GM12878 (cell line): ENCODE results near the gene BLOC1S5. TPM values are rescaled to one million over a fixed set of nuclear protein-coding genes. Genes with fewer than 3 reads are reported as not detected.

Experiments used
- ATAC-seq: fragments of 200-7000 bp; cut with Tn5 transposase; 3 replicates; pipeline ENCODE4 v1.9.1; 2020; ENCODE audit warnings: mild to moderate bottlenecking, moderate library complexity
- BruUV-seq: library from RNA; stranded (reverse); fragments of 400-500 nt; replicated peaks from 2 replicates; lab custom pipeline; 2021; lab: Mats Ljungman, UMichigan
- CTCF ChIA-PET: fragments of 300-600 bp; sonication (Branson Sonifier 250); formaldehyde crosslinking; extraction: SDS; loops from one replicate; lab custom pipeline; 2021; ENCODE audit warnings: inconsistent platforms; lab: Yijun Ruan, JAX
- POLR2A ChIA-PET: fragments of 350-600 bp; formaldehyde crosslinking; extraction: SDS; loops from one replicate; lab custom pipeline; 2021; ENCODE audit warnings: inconsistent platforms; lab: Charles Lee
- RAD21 ChIA-PET: fragments of 300-600 bp; sonication (Branson Sonifier 250); formaldehyde crosslinking; loops from one replicate; lab custom pipeline; 2023; ENCODE audit warnings: antibody characterized with exemption; ENCODE audit not compliant: unreplicated experiment; lab: Charles Lee
- SMC1A ChIA-PET: fragments of 300-600 bp; sonication (Branson Sonifier 250); formaldehyde crosslinking; loops from one replicate; lab custom pipeline; 2023; ENCODE audit not compliant: unreplicated experiment, uncharacterized antibody; lab: Charles Lee
- DNase-seq: peaks from one replicate; pipeline ENCODE4 v3.0.0-alpha.2; 2011; ENCODE audit warnings: low read depth, low spot score
- FAIRE-seq: peaks from 3 replicates; lab custom pipeline; 2011; peaks lifted over from hg19 to GRCh38; lab: Jason Lieb, UNC
- H2AFZ ChIP-seq: 2 replicates; pipeline ENCODE4 v1.6.0; 2011; ENCODE audit warnings: low read depth, low read length, control low read depth; ENCODE audit not compliant: control insufficient read depth
- H3K27ac ChIP-seq: 2 replicates; pipeline ENCODE4 v1.5.1; 2011; ENCODE audit warnings: control low read depth; ENCODE audit not compliant: control insufficient read depth, insufficient read depth
- H3K27me3 ChIP-seq, 2 experiments: replicated peaks in 1 of 2; 2 replicates each; pipeline versions ENCODE4 v1.6.0 to v1.6.1; 2011; ENCODE audit warnings: low read length in 1 of 2; ENCODE audit not compliant: control insufficient read depth in 2 of 2, insufficient read depth in 2 of 2
- H3K36me3 ChIP-seq, 2 experiments: 2 replicates each; pipeline ENCODE4 v1.5.1; 2011; ENCODE audit warnings: low read length in 1 of 2; ENCODE audit not compliant: control insufficient read depth in 2 of 2, insufficient read depth in 2 of 2
- H3K4me1 ChIP-seq: 2 replicates; pipeline ENCODE4 v1.6.1; 2011; ENCODE audit warnings: mild to moderate bottlenecking, low read length, moderate library complexity, mixed read lengths; ENCODE audit not compliant: control insufficient read depth, insufficient read depth
- H3K4me2 ChIP-seq: 2 replicates; pipeline ENCODE4 v1.6.0; 2011; ENCODE audit warnings: control low read depth; ENCODE audit not compliant: control insufficient read depth, insufficient read depth
- H3K4me3 ChIP-seq: fragments of 200-600 bp; sonication (generic); 2 replicates; pipeline ENCODE4 v1.5.1; 2016
- H3K79me2 ChIP-seq: 2 replicates; pipeline ENCODE4 v1.6.0; 2011; ENCODE audit warnings: low read length; ENCODE audit not compliant: control insufficient read depth, insufficient read depth
- H3K9ac ChIP-seq: 2 replicates; pipeline ENCODE4 v1.8.0; 2011; ENCODE audit warnings: low read length, control low read depth, mixed read lengths; ENCODE audit not compliant: control insufficient read depth, insufficient read depth
- H3K9me3 ChIP-seq: replicated peaks from 3 replicates; pipeline ENCODE4 v1.5.1; 2011; ENCODE audit warnings: mild to moderate bottlenecking, low read length; ENCODE audit not compliant: control insufficient read depth, insufficient read depth
- H4K20me1 ChIP-seq: 2 replicates; pipeline ENCODE4 v1.6.0; 2011; ENCODE audit not compliant: control insufficient read depth, insufficient read depth
- CBFB ChIP-seq: IDR thresholded peaks from 2 replicates; pipeline ENCODE4 v1.6.1; 2016; ENCODE audit warnings: antibody characterized with exemption, low read depth
- JUND ChIP-seq: IDR thresholded peaks from 2 replicates; pipeline ENCODE4 v1.6.1; 2012; ENCODE audit warnings: low read depth, mild to moderate bottlenecking, low read length, improper control_type of control experiment, moderate library complexity
- NFIC ChIP-seq: IDR thresholded peaks from 2 replicates; pipeline ENCODE4 v1.6.1; 2012; ENCODE audit warnings: low read depth, mild to moderate bottlenecking, inconsistent platforms, low read length, moderate library complexity
- POLR2AphosphoS5 ChIP-seq: IDR thresholded peaks from 2 replicates; pipeline ENCODE4 v1.6.1; 2011; ENCODE audit warnings: mild to moderate bottlenecking, low read length, inconsistent platforms
- POU2F2 ChIP-seq: IDR thresholded peaks from 3 replicates; pipeline ENCODE4 v1.6.1; 2011; ENCODE audit warnings: low read depth, mild to moderate bottlenecking, low read length, borderline replicate concordance
- SMARCA5 ChIP-seq: fragments of 450-650 bp; IDR thresholded peaks from 2 replicates; pipeline ENCODE4 v1.6.1; 2017; ENCODE audit warnings: mild to moderate bottlenecking
- TCF7 ChIP-seq: IDR thresholded peaks from 2 replicates; pipeline ENCODE4 v1.6.1; 2014; ENCODE audit warnings: antibody characterized with exemption, borderline replicate concordance
- ZBED1 ChIP-seq: IDR thresholded peaks from 2 replicates; pipeline ENCODE4 v1.6.1; 2016; ENCODE audit warnings: borderline replicate concordance
- WGBS: methylation state at CpG from one replicate; pipeline ENCODE4 v1.1.6; 2016; ENCODE audit warnings: low lambda C conversion rate; ENCODE audit not compliant: insufficient replicate concordance, insufficient coverage; ENCODE audit errors: missing lambda C conversion rate; 5-methylcytosine and 5-hydroxymethylcytosine counted together
- in situ Hi-C: fragments of 300-500 bp; cut with MboI; formaldehyde crosslinking; loops from 9 replicates; pipeline ENCODE4 v1.14.3; 2018; ENCODE audit warnings: mixed read lengths
- intact Hi-C: fragments of 100-400 bp; cut with micrococcal nuclease; formaldehyde crosslinking; loops from one replicate; pipeline ENCODE4 v1.14.2; 2022; ENCODE audit not compliant: unreplicated experiment
- polyA plus RNA-seq, 11 experiments: library from polyadenylated mRNA; depleted of rRNA in 4 of 11; unstranded in 6 of 11; stranded (reverse) in 5 of 11; fragments of >200 nt; fragmentation: Nextera tagmentation in 4 of 11; fragmentation: Illumina TruSeq in 1 of 11; extraction: Ambion mirVana in 4 of 11; extraction: Trizol in 1 of 11; gene quantifications; 1 replicate in 1 of 11; 2 replicates in 10 of 11; pipeline versions ENCODE4 v1.2.1 to v1.2.3, GENCODE V29; 2011 to 2016; ENCODE audit warnings: inconsistent platforms in 2 of 11, missing spikeins in 2 of 11, low read depth in 1 of 11
- total RNA-seq, 4 experiments: library from RNA; depleted of rRNA in 3 of 4; stranded (reverse); fragments of >200 nt in 3 of 4; fragmentation: Illumina TruSeq in 1 of 4; extraction: Trizol in 1 of 4; gene quantifications; 2 replicates each; pipeline versions ENCODE4 v1.2.1 to v1.2.3, GENCODE V29; 2013 to 2021
- TF ChIP-seq, protein P1 (sequence below): IDR thresholded peaks from 2 replicates; pipeline ENCODE4 v1.6.1; 2012; ENCODE audit warnings: low read depth, low read length, improper control_type of control experiment
- TF ChIP-seq, protein P2 (sequence below): fragments of 450-650 bp; IDR thresholded peaks from 2 replicates; pipeline ENCODE4 v1.6.1; 2018; ENCODE audit warnings: borderline replicate concordance, mild to moderate bottlenecking; ENCODE audit not compliant: partially characterized antibody

The BLOC1S5 gene
- total and polyA plus RNA-seq, 10 of the 15 experiments (the other 5 are each of a cell fraction or from before 2014, with no cell fraction given): 4.3 to 22.2 (median 16.1) TPM

DNA sequence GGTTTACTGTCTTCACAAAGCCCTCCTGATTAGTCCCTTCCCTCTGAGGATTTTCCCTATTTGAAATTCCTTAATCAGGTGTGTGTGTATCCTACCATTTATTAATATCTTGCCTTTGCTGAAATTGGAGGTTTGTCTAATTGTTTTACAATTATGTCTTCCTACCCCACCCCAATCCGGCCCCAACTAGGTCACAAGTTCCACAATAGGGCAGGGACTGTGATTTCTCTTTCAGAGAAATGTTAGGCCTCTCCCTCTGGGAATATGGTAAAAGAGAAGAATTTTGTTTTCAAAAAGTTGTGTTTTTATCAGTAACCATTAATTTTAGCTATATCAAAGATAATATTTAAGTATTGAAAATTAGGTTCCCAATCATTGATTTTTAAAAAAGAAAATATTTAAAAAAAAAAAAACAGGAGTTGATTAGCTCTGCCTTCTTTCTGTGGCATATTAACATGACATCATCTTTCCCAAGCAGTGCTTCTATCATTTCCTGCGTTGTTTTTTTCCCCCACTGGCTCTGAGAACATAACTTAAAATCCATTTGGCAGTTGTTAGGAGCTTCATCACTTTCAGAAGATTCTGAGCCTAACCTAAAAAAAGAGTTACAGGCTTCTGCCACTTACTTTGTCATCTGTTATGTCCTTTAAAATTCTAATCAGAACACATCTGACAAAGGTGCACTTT, 36.1 kb downstream of the BLOC1S5 start (continued):
- no peak for TF ChIP-seq POLR2AphosphoS5
- TF ChIP-seq JUND: no peak
- no peak for TF ChIP-seq CBFB
- no peak for TF ChIP-seq ZBED1

DNA sequence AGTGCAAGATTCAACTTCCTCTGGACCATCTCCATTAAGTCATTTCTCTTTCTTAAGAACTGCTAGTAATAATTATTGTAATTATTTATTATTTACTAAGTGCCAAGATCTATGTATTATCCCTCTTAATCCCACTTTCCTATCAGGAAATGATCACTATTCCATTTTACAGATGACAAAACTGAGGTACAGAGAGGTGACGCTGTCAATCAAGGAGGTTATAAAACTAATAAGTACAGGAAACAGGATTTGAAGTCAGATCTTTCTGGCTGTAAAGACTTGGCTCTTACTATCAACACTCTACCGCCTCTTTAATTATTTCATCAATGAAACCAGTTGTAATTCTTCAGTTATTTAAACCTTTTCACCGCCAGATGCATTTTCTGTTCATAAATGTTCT, 37.4 kb downstream of the BLOC1S5 start:
- in situ Hi-C loops: no loop called here
- FAIRE-seq (no peak), ATAC-seq (no peak), DNase-seq (no peak)
- Histone ChIP-seq H3K9me3 (no peaks in the 10 kb centered on the region), H3K79me2 (peaks cover 1% of the 10 kb centered on the region; the same call in 1 of the 2 replicates), H3K4me1 (no peaks in the 10 kb centered on the region), H3K27me3 (no peaks in the 10 kb centered on the region), H3K36me3 (peaks cover 0 to 3% of the 10 kb centered on the region in 2 experiments; a peak in 1 of 4 replicates), H3K4me3 (no peak overlapping the region), H3K9ac (no peak overlapping the region), H3K27ac (no peak overlapping the region), H2AFZ (no peak overlapping the region), H4K20me1 (no peaks in the 10 kb centered on the region), H3K4me2 (no peak overlapping the region)
- SMC1A ChIA-PET: interaction anchor here (1.2 kb wide), 1 partner anchor 11 kb away, joined by 3 read pairs; no protein-coding TSS in a partner anchor
- 97% methylated on average over 3 of the region's 3 CpGs for WGBS
- no TSS peak for BruUV-seq
- RAD21 ChIA-PET: no interaction called here
- intact Hi-C loops: no loop called here
- POLR2A ChIA-PET: no interaction called here
- TF ChIP-seq POU2F2 (no peak), SMARCA5 (no peak), NFIC (no peak), TCF7 (no peak)
- TF ChIP-seq, protein P1, sequence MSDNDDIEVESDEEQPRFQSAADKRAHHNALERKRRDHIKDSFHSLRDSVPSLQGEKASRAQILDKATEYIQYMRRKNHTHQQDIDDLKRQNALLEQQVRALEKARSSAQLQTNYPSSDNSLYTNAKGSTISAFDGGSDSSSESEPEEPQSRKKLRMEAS: no peak
- TF ChIP-seq, protein P2, sequence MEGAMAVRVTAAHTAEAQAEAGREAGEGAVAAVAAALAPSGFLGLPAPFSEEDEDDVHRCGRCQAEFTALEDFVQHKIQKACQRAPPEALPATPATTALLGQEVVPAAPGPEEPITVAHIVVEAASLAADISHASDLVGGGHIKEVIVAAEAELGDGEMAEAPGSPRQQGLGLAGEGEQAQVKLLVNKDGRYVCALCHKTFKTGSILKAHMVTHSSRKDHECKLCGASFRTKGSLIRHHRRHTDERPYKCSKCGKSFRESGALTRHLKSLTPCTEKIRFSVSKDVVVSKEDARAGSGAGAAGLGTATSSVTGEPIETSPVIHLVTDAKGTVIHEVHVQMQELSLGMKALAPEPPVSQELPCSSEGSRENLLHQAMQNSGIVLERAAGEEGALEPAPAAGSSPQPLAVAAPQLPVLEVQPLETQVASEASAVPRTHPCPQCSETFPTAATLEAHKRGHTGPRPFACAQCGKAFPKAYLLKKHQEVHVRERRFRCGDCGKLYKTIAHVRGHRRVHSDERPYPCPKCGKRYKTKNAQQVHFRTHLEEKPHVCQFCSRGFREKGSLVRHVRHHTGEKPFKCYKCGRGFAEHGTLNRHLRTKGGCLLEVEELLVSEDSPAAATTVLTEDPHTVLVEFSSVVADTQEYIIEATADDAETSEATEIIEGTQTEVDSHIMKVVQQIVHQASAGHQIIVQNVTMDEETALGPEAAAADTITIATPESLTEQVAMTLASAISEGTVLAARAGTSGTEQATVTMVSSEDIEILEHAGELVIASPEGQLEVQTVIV: no peak
- CTCF ChIA-PET: no interaction called here
